ENCODE results near the gene GNG8. TPM values are rescaled to one million over a fixed set of nuclear protein-coding genes. Genes with fewer than 3 reads are reported as not detected.

The GNG8 gene
- polyA plus RNA-seq, 1 donor from 2014 or later = not detected

DNA sequence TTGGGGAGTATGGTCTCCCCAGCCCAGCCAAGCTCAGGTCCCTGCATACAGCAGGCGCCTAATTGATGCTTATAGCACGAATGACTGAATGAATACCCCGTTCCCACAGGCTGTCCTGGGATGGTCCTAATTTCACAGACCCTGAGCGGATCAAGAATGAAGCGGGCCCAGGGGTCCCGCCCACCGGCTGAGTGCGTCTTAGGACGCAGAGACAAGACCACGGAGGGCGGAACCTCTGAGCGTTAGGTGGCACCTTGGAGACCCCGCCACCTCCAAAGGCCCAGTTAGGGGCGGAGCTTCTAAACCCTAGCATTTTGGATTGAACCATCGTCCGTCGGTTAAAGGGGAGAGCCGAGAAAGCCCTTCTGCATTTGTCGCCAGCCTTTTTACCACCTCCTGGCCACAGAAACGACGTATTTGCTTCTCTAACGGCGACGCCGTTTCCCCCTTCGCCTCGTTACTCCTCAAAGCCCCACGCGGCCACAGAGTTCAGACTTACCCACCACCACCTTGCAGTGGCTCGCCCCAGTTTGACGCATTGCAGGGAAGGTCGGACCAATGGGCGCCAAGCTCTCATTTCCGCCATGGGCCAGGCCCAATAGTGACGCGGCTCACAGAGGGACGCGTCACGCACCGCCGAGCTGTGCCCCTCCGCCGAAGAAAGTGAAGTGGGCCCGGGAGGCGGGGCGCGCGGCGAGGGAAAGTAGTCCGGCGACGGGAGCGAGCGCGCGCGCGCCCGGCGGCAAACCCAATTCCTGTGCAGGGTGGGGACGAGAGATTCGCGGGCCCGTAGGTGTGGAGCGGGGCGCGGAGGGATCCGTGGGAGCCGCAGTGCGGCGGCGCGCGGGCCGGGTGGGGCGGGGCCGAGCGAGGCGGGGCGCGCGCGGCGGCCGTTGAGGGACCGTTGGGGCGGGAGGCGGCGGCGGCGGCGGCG, 35.4 kb downstream of the GNG8 start:
- H3K9me3 ChIP-seq (ENCODE audit: low read length) = no peaks in the 10 kb centered on the region
- H3K4me3 ChIP-seq (ENCODE audit: low read length) = peak overlapping the region; percentile 81
- peak; percentile 16 for TF ChIP-seq RAD21 (conservative IDR thresholded peaks at IDR 0.05)
- TF ChIP-seq POLR2AphosphoS5 (IDR thresholded peaks at IDR 0.05) = peak; percentile 82
- TF ChIP-seq, protein P1, sequence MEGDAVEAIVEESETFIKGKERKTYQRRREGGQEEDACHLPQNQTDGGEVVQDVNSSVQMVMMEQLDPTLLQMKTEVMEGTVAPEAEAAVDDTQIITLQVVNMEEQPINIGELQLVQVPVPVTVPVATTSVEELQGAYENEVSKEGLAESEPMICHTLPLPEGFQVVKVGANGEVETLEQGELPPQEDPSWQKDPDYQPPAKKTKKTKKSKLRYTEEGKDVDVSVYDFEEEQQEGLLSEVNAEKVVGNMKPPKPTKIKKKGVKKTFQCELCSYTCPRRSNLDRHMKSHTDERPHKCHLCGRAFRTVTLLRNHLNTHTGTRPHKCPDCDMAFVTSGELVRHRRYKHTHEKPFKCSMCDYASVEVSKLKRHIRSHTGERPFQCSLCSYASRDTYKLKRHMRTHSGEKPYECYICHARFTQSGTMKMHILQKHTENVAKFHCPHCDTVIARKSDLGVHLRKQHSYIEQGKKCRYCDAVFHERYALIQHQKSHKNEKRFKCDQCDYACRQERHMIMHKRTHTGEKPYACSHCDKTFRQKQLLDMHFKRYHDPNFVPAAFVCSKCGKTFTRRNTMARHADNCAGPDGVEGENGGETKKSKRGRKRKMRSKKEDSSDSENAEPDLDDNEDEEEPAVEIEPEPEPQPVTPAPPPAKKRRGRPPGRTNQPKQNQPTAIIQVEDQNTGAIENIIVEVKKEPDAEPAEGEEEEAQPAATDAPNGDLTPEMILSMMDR (IDR thresholded peaks at IDR 0.05; ENCODE audit: poor library complexity, severe bottlenecking) = no peak
- TF ChIP-seq TAF1 (IDR thresholded peaks at IDR 0.05; ENCODE audit: low read depth) = peak; percentile 35
- no peak for TF ChIP-seq EZH2 (IDR thresholded peaks at IDR 0.05; ENCODE audit: borderline replicate concordance, insufficient read depth, low read length, poor library complexity, severe bottlenecking)
- TF ChIP-seq EP300 (conservative IDR thresholded peaks at IDR 0.05; ENCODE audit: poor library complexity, severe bottlenecking) = peak; percentile 76
- peak; percentile 57 for TF ChIP-seq MXI1 (conservative IDR thresholded peaks at IDR 0.05; ENCODE audit: poor library complexity, severe bottlenecking)
- TF ChIP-seq, protein P2, sequence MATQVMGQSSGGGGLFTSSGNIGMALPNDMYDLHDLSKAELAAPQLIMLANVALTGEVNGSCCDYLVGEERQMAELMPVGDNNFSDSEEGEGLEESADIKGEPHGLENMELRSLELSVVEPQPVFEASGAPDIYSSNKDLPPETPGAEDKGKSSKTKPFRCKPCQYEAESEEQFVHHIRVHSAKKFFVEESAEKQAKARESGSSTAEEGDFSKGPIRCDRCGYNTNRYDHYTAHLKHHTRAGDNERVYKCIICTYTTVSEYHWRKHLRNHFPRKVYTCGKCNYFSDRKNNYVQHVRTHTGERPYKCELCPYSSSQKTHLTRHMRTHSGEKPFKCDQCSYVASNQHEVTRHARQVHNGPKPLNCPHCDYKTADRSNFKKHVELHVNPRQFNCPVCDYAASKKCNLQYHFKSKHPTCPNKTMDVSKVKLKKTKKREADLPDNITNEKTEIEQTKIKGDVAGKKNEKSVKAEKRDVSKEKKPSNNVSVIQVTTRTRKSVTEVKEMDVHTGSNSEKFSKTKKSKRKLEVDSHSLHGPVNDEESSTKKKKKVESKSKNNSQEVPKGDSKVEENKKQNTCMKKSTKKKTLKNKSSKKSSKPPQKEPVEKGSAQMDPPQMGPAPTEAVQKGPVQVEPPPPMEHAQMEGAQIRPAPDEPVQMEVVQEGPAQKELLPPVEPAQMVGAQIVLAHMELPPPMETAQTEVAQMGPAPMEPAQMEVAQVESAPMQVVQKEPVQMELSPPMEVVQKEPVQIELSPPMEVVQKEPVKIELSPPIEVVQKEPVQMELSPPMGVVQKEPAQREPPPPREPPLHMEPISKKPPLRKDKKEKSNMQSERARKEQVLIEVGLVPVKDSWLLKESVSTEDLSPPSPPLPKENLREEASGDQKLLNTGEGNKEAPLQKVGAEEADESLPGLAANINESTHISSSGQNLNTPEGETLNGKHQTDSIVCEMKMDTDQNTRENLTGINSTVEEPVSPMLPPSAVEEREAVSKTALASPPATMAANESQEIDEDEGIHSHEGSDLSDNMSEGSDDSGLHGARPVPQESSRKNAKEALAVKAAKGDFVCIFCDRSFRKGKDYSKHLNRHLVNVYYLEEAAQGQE (IDR thresholded peaks at IDR 0.05; ENCODE audit: borderline replicate concordance) = peak; percentile 20
- TF ChIP-seq SMC3 (conservative IDR thresholded peaks at IDR 0.05; ENCODE audit: poor library complexity) = peak; percentile 39
- peak overlapping the region; percentile 73 for H2AFZ ChIP-seq (ENCODE audit: low read depth, low read length)
- H3K27me3 ChIP-seq (ENCODE audit: insufficient read depth, low read depth, low read length) = no peaks in the 10 kb centered on the region
- no peaks in the 10 kb centered on the region for H3K36me3 ChIP-seq (ENCODE audit: insufficient read depth, low read length)
- peaks cover 27% of the 10 kb centered on the region for H4K20me1 ChIP-seq (ENCODE audit: insufficient read depth)
- no peaks in the 10 kb centered on the region for H3F3A ChIP-seq (ENCODE audit: insufficient read depth, low read length, poor library complexity, severe bottlenecking)
- H3K9me2 ChIP-seq (ENCODE audit: insufficient read depth, low read length) = no peaks in the 10 kb centered on the region
- peak overlapping the region; percentile 27 for H3K4me2 ChIP-seq (ENCODE audit: low read length)
- peaks cover 36% of the 10 kb centered on the region for H3K79me2 ChIP-seq (replicated peaks; ENCODE audit: insufficient read depth, low read length)
- H3K9ac ChIP-seq (ENCODE audit: low read length) = peak overlapping the region; percentile 98
- peak overlapping the region; percentile 99 for H3K27ac ChIP-seq (ENCODE audit: low read length)

DNA sequence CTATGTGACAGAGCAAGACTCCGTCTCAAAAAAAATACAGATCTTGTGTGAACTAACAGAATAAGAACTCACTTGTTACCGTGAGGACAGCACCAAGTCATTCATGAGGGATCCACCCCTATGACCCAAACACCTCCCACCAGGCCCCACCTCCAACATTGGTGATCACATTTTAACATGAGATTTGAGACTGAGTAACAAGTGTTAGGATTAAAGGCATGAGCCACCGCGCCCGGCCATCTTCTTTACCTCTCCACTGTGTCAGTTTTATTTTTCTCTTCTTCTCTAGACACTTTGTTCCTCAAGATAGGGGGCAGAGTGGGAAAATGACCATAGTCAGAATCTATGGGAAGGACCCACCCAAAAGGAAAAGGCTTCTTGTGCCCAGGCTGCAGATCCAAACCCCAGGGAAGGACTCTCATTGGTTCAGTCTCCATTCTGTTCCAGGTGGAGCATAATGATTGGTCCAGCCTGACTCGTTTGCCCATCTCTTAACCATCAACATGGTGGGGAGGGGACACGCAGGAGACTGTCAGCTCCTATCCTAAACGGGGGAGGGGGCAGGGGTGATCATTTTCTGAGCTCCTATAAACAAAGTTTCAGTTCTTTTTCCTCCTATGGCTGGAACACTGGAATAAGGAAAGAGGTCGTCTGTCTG, 36.2 kb downstream of the GNG8 start:
- H3K27ac ChIP-seq (ENCODE audit: low read length) = peak overlapping the region; percentile 99
- peak overlapping the region; percentile 73 for H2AFZ ChIP-seq (ENCODE audit: low read depth, low read length)
- H3K4me2 ChIP-seq (ENCODE audit: low read length) = no peak overlapping the region
- no peaks in the 10 kb centered on the region for H3K36me3 ChIP-seq (ENCODE audit: insufficient read depth, low read length)
- peaks cover 19% of the 10 kb centered on the region for H4K20me1 ChIP-seq (ENCODE audit: insufficient read depth)
- no peak for TF ChIP-seq TAF1 (IDR thresholded peaks at IDR 0.05; ENCODE audit: low read depth)
- no peak for TF ChIP-seq EZH2 (IDR thresholded peaks at IDR 0.05; ENCODE audit: borderline replicate concordance, insufficient read depth, low read length, poor library complexity, severe bottlenecking)
- TF ChIP-seq MXI1 (conservative IDR thresholded peaks at IDR 0.05; ENCODE audit: poor library complexity, severe bottlenecking) = no peak
- TF ChIP-seq EP300 (conservative IDR thresholded peaks at IDR 0.05; ENCODE audit: poor library complexity, severe bottlenecking) = no peak
- TF ChIP-seq, protein P2 (IDR thresholded peaks at IDR 0.05; ENCODE audit: borderline replicate concordance) = no peak
- TF ChIP-seq POLR2AphosphoS5 (IDR thresholded peaks at IDR 0.05) = no peak
- TF ChIP-seq, protein P1 (IDR thresholded peaks at IDR 0.05; ENCODE audit: poor library complexity, severe bottlenecking) = no peak
- no peak for TF ChIP-seq SMC3 (conservative IDR thresholded peaks at IDR 0.05; ENCODE audit: poor library complexity)
- TF ChIP-seq RAD21 (conservative IDR thresholded peaks at IDR 0.05) = no peak
- no peaks in the 10 kb centered on the region for H3F3A ChIP-seq (ENCODE audit: insufficient read depth, low read length, poor library complexity, severe bottlenecking)
- H3K9ac ChIP-seq (ENCODE audit: low read length) = peak overlapping the region; percentile 98
- peaks cover 30% of the 10 kb centered on the region for H3K79me2 ChIP-seq (replicated peaks; ENCODE audit: insufficient read depth, low read length)
- no peaks in the 10 kb centered on the region for H3K9me3 ChIP-seq (ENCODE audit: low read length)
- no peaks in the 10 kb centered on the region for H3K9me2 ChIP-seq (ENCODE audit: insufficient read depth, low read length)
- no peaks in the 10 kb centered on the region for H3K27me3 ChIP-seq (ENCODE audit: insufficient read depth, low read depth, low read length)
- H3K4me3 ChIP-seq (ENCODE audit: low read length) = peak overlapping the region; percentile 81
